Testis (tissue), 3 donors: ENCODE results near the gene NOXO1. TPM values are rescaled to one million over a fixed set of nuclear protein-coding genes. Genes with fewer than 3 reads are reported as not detected.
"Not testable (repeated sequence)": the region's sequence is repeated elsewhere in the genome, so short reads cannot be mapped to it uniquely, and the experiment has no call there.

Experiments used
- DNase-seq: peaks from one replicate; pipeline ENCODE4 v3.0.0-alpha.2; 2019
- H3K27ac ChIP-seq, 2 donors: fragments of 200-600 bp; sonication (generic); one replicate each; pipeline ENCODE4 v1.5.1; 2019
- H3K27me3 ChIP-seq: fragments of 200-600 bp; sonication (generic); one replicate; pipeline ENCODE4 v1.5.1; 2019
- H3K36me3 ChIP-seq: fragments of 200-600 bp; sonication (generic); one replicate; pipeline ENCODE4 v1.5.1; 2017; ENCODE audit warnings: low read depth; ENCODE audit errors: missing control alignments
- H3K4me1 ChIP-seq: fragments of 200-600 bp; sonication (generic); one replicate; pipeline ENCODE4 v1.5.1; 2019
- H3K4me3 ChIP-seq, 2 donors: fragments of 200-600 bp; sonication (generic); one replicate each; pipeline ENCODE4 v1.5.1; 2017 to 2019
- H3K9me3 ChIP-seq: fragments of 200-600 bp; sonication (generic); one replicate; pipeline ENCODE4 v1.5.1; 2017
- CTCF ChIP-seq, 3 experiments: fragments of 450-650 bp in 2 of 3; fragments of 200-600 bp in 1 of 3; sonication (generic) in 1 of 3; IDR thresholded peaks; one replicate each; pipeline ENCODE4 v1.5.1; 2016 to 2019; ENCODE audit warnings: antibody characterized with exemption in 3 of 3, mild to moderate bottlenecking in 2 of 3, moderate library complexity in 1 of 3
- POLR2A ChIP-seq: fragments of 450-650 bp; IDR thresholded peaks from one replicate; pipeline ENCODE4 v1.6.1; 2017; ENCODE audit warnings: antibody characterized with exemption, mild to moderate bottlenecking, moderate library complexity
- WGBS, 2 donors: methylation state at CpG; one replicate each; pipeline ENCODE4 v1.1.5; 2018; 5-methylcytosine and 5-hydroxymethylcytosine counted together
- intact Hi-C: fragments of 100-400 bp; cut with DNase I; formaldehyde crosslinking; loops from one replicate; pipeline ENCODE4 v1.15.1; 2023; ENCODE audit warnings: low total_unique reads
- polyA plus RNA-seq: library from polyadenylated mRNA; stranded (reverse); fragments of 350-450 nt; fragmentation: Illumina TruSeq; extraction: RNeasy Lipid Tissue Mini Kit (QIAGEN cat#74804); gene quantifications from one replicate; pipeline ENCODE4 v1.2.3, GENCODE V29; 2014; ENCODE audit warnings: low read depth, low replicate concordance; ENCODE audit not compliant: insufficient read depth
- total RNA-seq, 2 donors: library from RNA; depleted of rRNA; stranded (reverse); fragments of >200 nt; gene quantifications; one replicate each; pipeline ENCODE4 v1.2.3, GENCODE V29; 2016

NOXO1 gene
- total and polyA plus RNA-seq, 3 donors from 2014 or later: 3.7 to 7.6 (median 4.8) TPM

GRCh38 chr16:1963806-1964505 is 17.3 kb downstream of the NOXO1 start:
- H3K27ac ChIP-seq: peak overlapping the region; percentile 86 to 97
- 10 to 15% methylated on average over 16 to 44 of the region's 44 CpGs for WGBS, 2 donors
- no peak for DNase-seq
- TF ChIP-seq CTCF (IDR thresholded peaks at IDR 0.05): no peak
- intact Hi-C loops: no loop called here
- peak overlapping the region; percentile 64 to 96 for H3K4me3 ChIP-seq
- H3K27me3 ChIP-seq: no peaks in the 10 kb centered on the region
- no peaks in the 10 kb centered on the region for H3K36me3 ChIP-seq
- no peaks in the 10 kb centered on the region for H3K9me3 ChIP-seq
- H3K4me1 ChIP-seq: peaks cover 22% of the 10 kb centered on the region

GRCh38 chr16:1962161-1963153 is 18.8 kb downstream of the NOXO1 start:
- 90 to 92% methylated on average over 24 to 36 of the region's 37 CpGs for WGBS, 2 donors
- H3K27me3 ChIP-seq, intact Hi-C loops, DNase-seq, H3K27ac ChIP-seq, H3K9me3 ChIP-seq, H3K4me3 ChIP-seq, H3K36me3 ChIP-seq: not testable (repeated sequence)
- peaks cover 24% of the 10 kb centered on the region for H3K4me1 ChIP-seq

GRCh38 chr16:1961651-1962067 is 19.6 kb downstream of the NOXO1 start:
- no peak for TF ChIP-seq CTCF (IDR thresholded peaks at IDR 0.05)
- TF ChIP-seq POLR2A: no peak
- Histone ChIP-seq H3K27ac (no peak overlapping the region), H3K9me3 (no peaks in the 10 kb centered on the region), H3K4me1 (peaks cover 24% of the 10 kb centered on the region), H3K27me3 (no peaks in the 10 kb centered on the region), H3K36me3 (no peaks in the 10 kb centered on the region), H3K4me3 (no peak overlapping the region)
- intact Hi-C loops: no loop called here
- WGBS, 2 donors: 72 to 74% methylated on average over 6 of the region's 6 CpGs
- no peak for DNase-seq

- no peak for TF ChIP-seq POLR2A
- no peak for TF ChIP-seq CTCF (IDR thresholded peaks at IDR 0.05)
- no peak overlapping the region for H3K27ac ChIP-seq
- DNase-seq: no peak
Observed at GRCh38 chr16:1960665-1961630, 20.3 kb downstream of the NOXO1 start.

More at GRCh38 chr16:1960665-1961630, 20.3 kb downstream of the NOXO1 start:
- H3K4me1 ChIP-seq: peaks cover 23% of the 10 kb centered on the region
- 61 to 65% methylated on average over 20 of the region's 20 CpGs for WGBS, 2 donors
- no peak overlapping the region for H3K4me3 ChIP-seq
- H3K27me3 ChIP-seq: no peaks in the 10 kb centered on the region
- no peaks in the 10 kb centered on the region for H3K9me3 ChIP-seq
- H3K36me3 ChIP-seq: no peaks in the 10 kb centered on the region
- intact Hi-C loops: no loop called here
